Measurements from ENCODE around the gene FAM193B.
A peak's percentile ranks its signal among the peaks of the same experiment; 100 is the strongest.

Gene FAM193B

GRCh38 chr5:177596775-177597238 is 42.4 kb upstream of the FAM193B start:
- Histone ChIP-seq H3K27ac (replicated peaks) (no peak overlapping the region), H3K4me3 (replicated peaks; ENCODE audit: insufficient read depth, low read length) (no peak overlapping the region), H3K27me3 (ENCODE audit: insufficient read depth, poor library complexity, severe bottlenecking) (no peaks in the 10 kb centered on the region)
- TF ChIP-seq GABPA (IDR thresholded peaks at IDR 0.05; ENCODE audit: low read depth) (no peak), POLR2AphosphoS5 (IDR thresholded peaks at IDR 0.05; ENCODE audit: low read depth) (0 out of 2 replicates have a peak, but pooled peaks have one; percentile 37), SPI1 (IDR thresholded peaks at IDR 0.05; ENCODE audit: borderline replicate concordance, low read depth) (no peak), CTCF (IDR thresholded peaks at IDR 0.05; ENCODE audit: insufficient read depth, low read length) (no peak), REST (IDR thresholded peaks at IDR 0.05; ENCODE audit: insufficient replicate concordance, low read depth) (no peak)
- DNase-seq (ENCODE audit: low read depth in 1 of 2, low spot score in 1 of 2) = no peak

DNA sequence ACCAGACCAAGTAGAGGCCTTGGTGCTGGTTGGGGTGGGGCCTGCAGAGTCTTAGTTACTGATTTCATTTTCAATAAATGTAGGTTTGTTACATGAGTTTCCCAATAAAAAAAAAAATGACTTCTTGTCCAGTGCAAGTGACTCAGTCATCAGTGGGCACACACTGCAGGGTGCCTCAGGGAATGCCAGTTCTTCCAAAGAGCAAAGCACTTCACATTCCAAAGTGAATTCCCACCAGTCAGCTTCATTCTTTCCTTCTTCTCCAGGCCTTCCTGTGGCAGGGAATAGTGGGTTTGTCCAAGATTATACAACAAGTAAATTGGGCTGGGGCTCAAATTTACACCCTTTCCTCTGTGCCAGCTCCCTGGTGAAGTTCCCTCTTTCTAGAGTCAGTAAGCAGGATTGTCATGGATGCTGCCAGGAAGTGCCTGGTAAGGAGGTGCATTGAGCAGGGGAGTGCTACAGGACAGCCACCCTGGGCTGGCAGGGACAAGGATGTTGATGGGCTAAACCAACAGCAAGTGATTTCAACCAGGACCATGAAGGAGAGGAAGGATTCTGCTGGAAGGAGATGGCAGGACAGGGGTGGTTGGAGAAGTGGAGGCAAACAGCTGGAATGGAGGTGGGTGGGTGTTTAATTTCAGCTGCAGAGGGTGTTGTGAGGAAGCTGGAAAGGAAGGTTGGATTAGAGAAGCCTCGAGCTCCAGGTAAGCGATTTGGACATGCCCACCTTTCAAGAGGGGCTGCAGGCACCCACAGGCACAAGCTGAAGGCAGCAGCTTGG is 41.8 kb upstream of the FAM193B start:
- no peak for TF ChIP-seq REST (IDR thresholded peaks at IDR 0.05; ENCODE audit: insufficient replicate concordance, low read depth)
- Histone ChIP-seq H3K4me3 (replicated peaks; ENCODE audit: insufficient read depth, low read length) (no peak overlapping the region), H3K27ac (replicated peaks) (no peak overlapping the region), H3K27me3 (ENCODE audit: insufficient read depth, poor library complexity, severe bottlenecking) (no peaks in the 10 kb centered on the region)
- DNase-seq (ENCODE audit: low read depth in 1 of 2, low spot score in 1 of 2) = no peak

DNA sequence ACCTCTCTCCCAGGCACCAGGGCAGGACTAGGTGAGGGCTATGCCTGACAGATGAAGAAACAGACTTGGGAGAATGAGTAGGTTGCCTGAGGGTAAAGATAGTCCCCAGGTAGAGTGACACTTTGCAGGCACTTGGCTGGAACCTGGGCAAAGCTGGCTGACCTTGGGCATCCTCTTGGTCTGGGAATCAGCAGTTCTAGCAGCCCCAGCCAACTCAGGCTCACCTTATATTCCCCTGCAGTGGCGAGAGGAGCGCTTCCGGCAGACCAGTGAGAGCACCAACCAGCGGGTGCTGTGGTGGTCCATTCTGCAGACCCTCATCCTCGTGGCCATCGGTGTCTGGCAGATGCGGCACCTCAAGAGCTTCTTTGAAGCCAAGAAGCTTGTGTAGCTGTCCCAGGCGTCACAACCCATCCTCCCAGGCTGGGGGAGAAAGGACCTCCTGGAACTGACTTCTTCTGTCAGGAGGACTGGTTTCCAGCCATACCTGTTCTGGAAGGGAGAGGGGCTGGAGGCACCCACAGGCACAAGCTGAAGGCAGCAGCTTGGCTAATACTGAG is 40.7 kb upstream of the FAM193B start:
- no peaks in the 10 kb centered on the region for H3K27me3 ChIP-seq (ENCODE audit: insufficient read depth, poor library complexity, severe bottlenecking)
- TF ChIP-seq CTCF (IDR thresholded peaks at IDR 0.05; ENCODE audit: insufficient read depth, low read length) = no peak
- no peak for TF ChIP-seq GABPA (IDR thresholded peaks at IDR 0.05; ENCODE audit: low read depth)
- no peak for TF ChIP-seq SPI1 (IDR thresholded peaks at IDR 0.05; ENCODE audit: borderline replicate concordance, low read depth)
- no peak for TF ChIP-seq POLR2AphosphoS5 (IDR thresholded peaks at IDR 0.05; ENCODE audit: low read depth)
- no peak for TF ChIP-seq REST (IDR thresholded peaks at IDR 0.05; ENCODE audit: insufficient replicate concordance, low read depth)
- DNase-seq (ENCODE audit: low read depth in 1 of 2, low spot score in 1 of 2) = no peak
- H3K4me3 ChIP-seq (replicated peaks; ENCODE audit: insufficient read depth, low read length) = no peak overlapping the region
- H3K27ac ChIP-seq (replicated peaks) = no peak overlapping the region

All from HL-60 (cell line).